ENCODE data around the gene CDH23.

Gene CDH23

DNA sequence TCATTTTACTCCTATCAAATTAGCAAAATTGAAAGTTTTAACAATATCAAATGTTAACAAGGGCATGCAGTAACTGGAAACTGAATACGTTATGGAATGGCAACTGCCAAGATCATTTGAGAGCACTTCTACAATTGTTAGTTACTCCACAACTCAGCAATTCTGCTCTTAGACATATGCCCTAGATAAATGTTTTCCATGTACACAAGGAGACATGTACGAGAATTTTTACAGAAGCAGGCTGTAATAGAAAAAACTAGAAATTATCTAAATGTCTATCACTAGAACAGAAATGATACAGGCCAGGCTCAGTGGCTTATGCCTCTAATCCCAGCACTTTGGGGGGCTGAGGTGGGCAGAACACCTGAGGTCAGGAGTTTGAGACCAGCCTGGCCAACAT is 447.4 kb downstream of the CDH23 start:
- TF ChIP-seq TAF1 (IDR thresholded peaks at IDR 0.05; ENCODE audit: borderline replicate concordance, insufficient read depth, low read length) = no peak
- no peak for TF ChIP-seq FOXP2 (optimal IDR thresholded peaks at IDR 0.05; ENCODE audit: borderline replicate concordance, extremely low read depth, extremely low read length, insufficient read depth)
- no peak for TF ChIP-seq POLR2AphosphoS5 (IDR thresholded peaks at IDR 0.05; ENCODE audit: low read depth, low read length)
- TF ChIP-seq SIN3A (IDR thresholded peaks at IDR 0.05; ENCODE audit: borderline replicate concordance, insufficient read depth, low read length) = no peak
- TF ChIP-seq, protein P1, sequence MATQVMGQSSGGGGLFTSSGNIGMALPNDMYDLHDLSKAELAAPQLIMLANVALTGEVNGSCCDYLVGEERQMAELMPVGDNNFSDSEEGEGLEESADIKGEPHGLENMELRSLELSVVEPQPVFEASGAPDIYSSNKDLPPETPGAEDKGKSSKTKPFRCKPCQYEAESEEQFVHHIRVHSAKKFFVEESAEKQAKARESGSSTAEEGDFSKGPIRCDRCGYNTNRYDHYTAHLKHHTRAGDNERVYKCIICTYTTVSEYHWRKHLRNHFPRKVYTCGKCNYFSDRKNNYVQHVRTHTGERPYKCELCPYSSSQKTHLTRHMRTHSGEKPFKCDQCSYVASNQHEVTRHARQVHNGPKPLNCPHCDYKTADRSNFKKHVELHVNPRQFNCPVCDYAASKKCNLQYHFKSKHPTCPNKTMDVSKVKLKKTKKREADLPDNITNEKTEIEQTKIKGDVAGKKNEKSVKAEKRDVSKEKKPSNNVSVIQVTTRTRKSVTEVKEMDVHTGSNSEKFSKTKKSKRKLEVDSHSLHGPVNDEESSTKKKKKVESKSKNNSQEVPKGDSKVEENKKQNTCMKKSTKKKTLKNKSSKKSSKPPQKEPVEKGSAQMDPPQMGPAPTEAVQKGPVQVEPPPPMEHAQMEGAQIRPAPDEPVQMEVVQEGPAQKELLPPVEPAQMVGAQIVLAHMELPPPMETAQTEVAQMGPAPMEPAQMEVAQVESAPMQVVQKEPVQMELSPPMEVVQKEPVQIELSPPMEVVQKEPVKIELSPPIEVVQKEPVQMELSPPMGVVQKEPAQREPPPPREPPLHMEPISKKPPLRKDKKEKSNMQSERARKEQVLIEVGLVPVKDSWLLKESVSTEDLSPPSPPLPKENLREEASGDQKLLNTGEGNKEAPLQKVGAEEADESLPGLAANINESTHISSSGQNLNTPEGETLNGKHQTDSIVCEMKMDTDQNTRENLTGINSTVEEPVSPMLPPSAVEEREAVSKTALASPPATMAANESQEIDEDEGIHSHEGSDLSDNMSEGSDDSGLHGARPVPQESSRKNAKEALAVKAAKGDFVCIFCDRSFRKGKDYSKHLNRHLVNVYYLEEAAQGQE (IDR thresholded peaks at IDR 0.05; ENCODE audit: insufficient read depth in 1 of 2, low read depth in 2 of 2, low read length in 2 of 2) = no peak

- TF ChIP-seq FOXP2 (optimal IDR thresholded peaks at IDR 0.05; ENCODE audit: borderline replicate concordance, extremely low read depth, extremely low read length, insufficient read depth) (no peak), SIN3A (IDR thresholded peaks at IDR 0.05; ENCODE audit: borderline replicate concordance, insufficient read depth, low read length) (no peak), TAF1 (IDR thresholded peaks at IDR 0.05; ENCODE audit: borderline replicate concordance, insufficient read depth, low read length) (no peak), POLR2AphosphoS5 (IDR thresholded peaks at IDR 0.05; ENCODE audit: low read depth, low read length) (no peak)
- TF ChIP-seq, protein P1 (IDR thresholded peaks at IDR 0.05; ENCODE audit: insufficient read depth in 1 of 2, low read depth in 2 of 2, low read length in 2 of 2) = no peak
Observed at GRCh38 chr10:71844695-71845094, 448.0 kb downstream of the CDH23 start.

- no peak for TF ChIP-seq POLR2AphosphoS5 (IDR thresholded peaks at IDR 0.05; ENCODE audit: low read depth, low read length)
- no peak for TF ChIP-seq FOXP2 (optimal IDR thresholded peaks at IDR 0.05; ENCODE audit: borderline replicate concordance, extremely low read depth, extremely low read length, insufficient read depth)
- TF ChIP-seq, protein P1 (IDR thresholded peaks at IDR 0.05; ENCODE audit: insufficient read depth in 1 of 2, low read depth in 2 of 2, low read length in 2 of 2) = no peak
- TF ChIP-seq SIN3A (IDR thresholded peaks at IDR 0.05; ENCODE audit: borderline replicate concordance, insufficient read depth, low read length) = no peak
- TF ChIP-seq TAF1 (IDR thresholded peaks at IDR 0.05; ENCODE audit: borderline replicate concordance, insufficient read depth, low read length) = no peak
Observed at GRCh38 chr10:71845410-71846405, 449.0 kb downstream of the CDH23 start.

- TF ChIP-seq TAF1 (IDR thresholded peaks at IDR 0.05; ENCODE audit: borderline replicate concordance, insufficient read depth, low read length) (no peak), SIN3A (IDR thresholded peaks at IDR 0.05; ENCODE audit: borderline replicate concordance, insufficient read depth, low read length) (no peak), FOXP2 (optimal IDR thresholded peaks at IDR 0.05; ENCODE audit: borderline replicate concordance, extremely low read depth, extremely low read length, insufficient read depth) (no peak), POLR2AphosphoS5 (IDR thresholded peaks at IDR 0.05; ENCODE audit: low read depth, low read length) (no peak)
- TF ChIP-seq, protein P1 (IDR thresholded peaks at IDR 0.05; ENCODE audit: insufficient read depth in 1 of 2, low read depth in 2 of 2, low read length in 2 of 2) = no peak
Observed at GRCh38 chr10:71846816-71847215, 450.1 kb downstream of the CDH23 start.
